ENCODE measurements around the gene MORN5.

MORN5 gene

DNA sequence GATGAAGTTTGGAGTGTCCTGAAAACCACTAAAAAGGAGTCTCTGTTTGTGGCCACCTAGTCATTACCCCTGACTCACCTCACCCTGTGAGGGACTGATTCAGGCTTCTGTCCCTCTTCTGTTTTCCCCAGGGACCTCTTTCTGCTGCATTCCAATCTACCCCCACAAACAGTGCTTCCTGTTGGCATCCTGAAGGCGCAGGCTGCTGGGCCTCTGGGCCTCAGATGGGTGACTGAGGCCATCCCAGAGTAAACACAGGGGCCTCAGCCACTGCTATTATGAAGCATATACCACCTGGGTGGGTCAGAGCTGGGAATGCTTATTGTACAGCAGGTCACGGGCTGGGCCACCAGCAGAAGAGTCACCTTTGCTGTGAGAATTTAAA, 20.0 kb downstream of the MORN5 start:
- Mint-ChIP-seq H3K36me3 (no peaks in the 10 kb centered on the region), H3K27me3 (peaks cover 37% of the 10 kb centered on the region), H3K27ac (no peak overlapping the region), H3K9me3 (no peaks in the 10 kb centered on the region), H3K4me1 (no peaks in the 10 kb centered on the region), H3K4me3 (no peak overlapping the region)
- no peak for DNase-seq
- CTCF ChIA-PET: no interaction called here

DNA sequence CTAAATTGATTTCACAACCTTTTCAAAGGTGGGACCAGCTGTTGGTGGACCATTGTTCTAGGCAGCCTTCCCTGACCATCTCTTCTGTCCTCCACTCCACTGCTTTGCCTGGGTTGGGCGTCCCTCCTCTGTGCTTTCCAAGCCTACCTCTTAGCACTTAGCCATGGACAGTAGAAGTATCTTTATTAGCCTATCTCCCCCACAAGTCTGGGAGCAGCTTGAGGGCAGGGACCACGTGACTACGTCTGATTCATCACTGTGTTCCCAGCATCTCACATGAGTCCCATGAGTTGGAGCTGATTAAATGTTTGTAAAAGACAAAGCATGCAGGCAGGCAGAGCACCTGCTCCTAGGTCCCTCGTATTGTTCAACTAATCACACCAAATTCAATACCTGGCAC, 20.9 kb downstream of the MORN5 start:
- no peaks in the 10 kb centered on the region for H3K4me1 Mint-ChIP-seq
- no peak overlapping the region for H3K4me3 Mint-ChIP-seq
- no peak for DNase-seq
- no peaks in the 10 kb centered on the region for H3K9me3 Mint-ChIP-seq
- peaks cover 37% of the 10 kb centered on the region for H3K27me3 Mint-ChIP-seq
- no peak overlapping the region for H3K27ac Mint-ChIP-seq
- H3K36me3 Mint-ChIP-seq: no peaks in the 10 kb centered on the region
- CTCF ChIA-PET: no interaction called here

- Mint-ChIP-seq H3K4me1 (no peaks in the 10 kb centered on the region), H3K36me3 (no peaks in the 10 kb centered on the region), H3K4me3 (no peak overlapping the region), H3K27me3 (peaks cover 30% of the 10 kb centered on the region), H3K9me3 (no peaks in the 10 kb centered on the region), H3K27ac (no peak overlapping the region)
- CTCF ChIA-PET: no interaction called here
- DNase-seq: no peak
These were observed 23.8 kb downstream of the MORN5 start for GRCh38 chr9:122183501-122183900.

DNA sequence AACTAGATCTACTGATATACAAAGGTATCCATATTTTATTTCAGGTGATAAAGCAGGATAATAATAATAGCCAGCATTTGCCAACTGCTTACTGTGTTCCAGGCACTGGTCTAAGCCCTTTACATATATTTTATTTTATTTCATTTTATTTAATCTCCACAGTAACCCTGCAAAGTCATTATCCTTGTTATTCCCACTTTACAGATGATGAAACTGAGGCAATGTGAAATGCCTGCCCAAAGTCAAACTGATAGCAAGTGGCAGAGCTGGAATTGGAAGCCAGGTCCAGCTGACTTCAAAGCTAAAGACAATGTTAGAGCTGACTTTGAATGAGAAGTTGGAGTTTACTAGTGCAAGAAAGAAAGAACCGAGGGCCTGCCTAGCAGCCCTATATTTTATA, 24.8 kb downstream of the MORN5 start:
- Mint-ChIP-seq H3K27me3 (peaks cover 27% of the 10 kb centered on the region), H3K27ac (no peak overlapping the region), H3K4me1 (no peaks in the 10 kb centered on the region), H3K36me3 (no peaks in the 10 kb centered on the region), H3K9me3 (no peaks in the 10 kb centered on the region), H3K4me3 (no peak overlapping the region)
- no peak for DNase-seq
- CTCF ChIA-PET: no interaction called here

DNA sequence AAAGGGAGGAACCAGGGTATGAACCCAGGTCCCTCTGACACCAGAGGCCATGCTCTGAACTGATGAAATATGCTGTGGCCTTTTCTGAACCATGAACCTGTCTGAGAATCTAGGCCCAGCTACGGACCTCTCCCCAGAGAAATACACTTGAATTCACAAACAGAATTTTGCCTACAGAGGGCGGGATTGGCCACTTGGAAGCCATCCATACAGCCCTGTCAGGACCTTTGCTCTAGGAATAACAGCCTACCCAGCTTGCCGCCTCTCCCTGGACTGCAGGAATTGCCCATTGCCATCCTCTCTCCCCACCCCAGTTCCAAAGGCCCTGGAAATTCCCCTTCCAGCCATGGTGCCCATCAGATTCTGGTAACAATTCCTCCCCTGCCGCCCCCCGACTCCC, 26.6 kb downstream of the MORN5 start:
- no peak overlapping the region for H3K4me3 Mint-ChIP-seq
- DNase-seq: no peak
- peaks cover 16% of the 10 kb centered on the region for H3K27me3 Mint-ChIP-seq
- H3K36me3 Mint-ChIP-seq: no peaks in the 10 kb centered on the region
- H3K4me1 Mint-ChIP-seq: no peaks in the 10 kb centered on the region
- CTCF ChIA-PET: interaction anchor here (0.6 to 2.0 kb wide), 2 partner anchors 61 to 266 kb away, joined by 4 to 7 read pairs; no protein-coding TSS in a partner anchor
- H3K27ac Mint-ChIP-seq: no peak overlapping the region
- H3K9me3 Mint-ChIP-seq: no peaks in the 10 kb centered on the region

DNA sequence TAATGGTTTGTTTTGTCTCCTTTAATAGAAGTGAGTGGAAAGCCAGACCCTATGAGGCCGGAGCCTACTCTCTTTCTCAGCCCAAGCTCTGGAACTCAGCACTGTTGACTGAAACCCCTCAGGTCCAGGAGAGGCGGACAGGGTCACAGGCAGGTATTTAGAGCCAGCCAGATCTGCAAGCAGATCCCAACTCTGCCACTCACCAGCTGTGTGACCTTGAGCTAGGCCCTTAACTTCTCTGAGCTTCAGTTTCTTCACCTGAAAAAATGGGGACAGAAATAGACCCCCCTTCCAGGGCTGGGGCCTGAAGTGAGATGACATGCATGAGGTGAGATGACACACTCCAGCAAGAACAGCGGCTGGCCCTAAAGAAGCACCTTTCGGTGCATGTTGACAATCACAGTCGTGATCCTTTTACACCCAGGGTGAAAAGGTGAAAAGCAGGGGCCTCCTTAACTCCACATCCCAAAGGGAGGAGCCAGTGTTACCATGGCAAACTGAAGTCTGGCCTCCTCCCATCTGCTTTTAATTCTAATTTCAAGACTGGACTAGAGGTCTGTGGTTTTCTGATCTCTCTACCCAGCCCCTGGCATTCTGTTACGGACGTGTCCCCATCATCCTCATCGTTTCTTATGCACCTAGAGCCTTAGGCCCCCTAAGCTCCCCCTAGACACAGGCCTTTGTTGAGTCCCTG, 27.2 kb downstream of the MORN5 start:
- H3K4me1 Mint-ChIP-seq: no peaks in the 10 kb centered on the region

GRCh38 chr9:122188369-122188768, 28.7 kb downstream of the MORN5 start:
- DNase-seq: no peak
- H3K4me1 Mint-ChIP-seq: no peaks in the 10 kb centered on the region
- no peak overlapping the region for H3K27ac Mint-ChIP-seq
- no peaks in the 10 kb centered on the region for H3K9me3 Mint-ChIP-seq
- CTCF ChIA-PET: no interaction called here
- peaks cover 11% of the 10 kb centered on the region for H3K27me3 Mint-ChIP-seq
- no peaks in the 10 kb centered on the region for H3K36me3 Mint-ChIP-seq
- H3K4me3 Mint-ChIP-seq: no peak overlapping the region

More for the DNA sequence above, 27.2 kb downstream of the MORN5 start:
- Mint-ChIP-seq H3K9me3 (no peaks in the 10 kb centered on the region), H3K27me3 (peaks cover 15% of the 10 kb centered on the region), H3K27ac (no peak overlapping the region), H3K4me3 (no peak overlapping the region), H3K36me3 (no peaks in the 10 kb centered on the region)
- CTCF ChIA-PET: interaction anchor here (0.6 to 2.0 kb wide), 2 partner anchors 62 to 266 kb away, joined by 4 to 7 read pairs; no protein-coding TSS in a partner anchor
- DNase-seq: no peak

- CTCF ChIA-PET: no interaction called here
- no peak overlapping the region for H3K27ac Mint-ChIP-seq
- H3K4me1 Mint-ChIP-seq: no peaks in the 10 kb centered on the region
- peaks cover 8% of the 10 kb centered on the region for H3K27me3 Mint-ChIP-seq
- H3K9me3 Mint-ChIP-seq: no peaks in the 10 kb centered on the region
- H3K4me3 Mint-ChIP-seq: no peak overlapping the region
- H3K36me3 Mint-ChIP-seq: no peaks in the 10 kb centered on the region
- peak; percentile 27 for DNase-seq
These were observed 31.1 kb downstream of the MORN5 start for GRCh38 chr9:122190597-122191381.

GRCh38 chr9:122191584-122191983, 31.9 kb downstream of the MORN5 start:
- peaks cover 5% of the 10 kb centered on the region for H3K27me3 Mint-ChIP-seq
- H3K4me1 Mint-ChIP-seq: no peaks in the 10 kb centered on the region
- H3K4me3 Mint-ChIP-seq: no peak overlapping the region
- CTCF ChIA-PET: no interaction called here
- no peak overlapping the region for H3K27ac Mint-ChIP-seq
- no peaks in the 10 kb centered on the region for H3K9me3 Mint-ChIP-seq
- DNase-seq: no peak
- H3K36me3 Mint-ChIP-seq: no peaks in the 10 kb centered on the region

DNA sequence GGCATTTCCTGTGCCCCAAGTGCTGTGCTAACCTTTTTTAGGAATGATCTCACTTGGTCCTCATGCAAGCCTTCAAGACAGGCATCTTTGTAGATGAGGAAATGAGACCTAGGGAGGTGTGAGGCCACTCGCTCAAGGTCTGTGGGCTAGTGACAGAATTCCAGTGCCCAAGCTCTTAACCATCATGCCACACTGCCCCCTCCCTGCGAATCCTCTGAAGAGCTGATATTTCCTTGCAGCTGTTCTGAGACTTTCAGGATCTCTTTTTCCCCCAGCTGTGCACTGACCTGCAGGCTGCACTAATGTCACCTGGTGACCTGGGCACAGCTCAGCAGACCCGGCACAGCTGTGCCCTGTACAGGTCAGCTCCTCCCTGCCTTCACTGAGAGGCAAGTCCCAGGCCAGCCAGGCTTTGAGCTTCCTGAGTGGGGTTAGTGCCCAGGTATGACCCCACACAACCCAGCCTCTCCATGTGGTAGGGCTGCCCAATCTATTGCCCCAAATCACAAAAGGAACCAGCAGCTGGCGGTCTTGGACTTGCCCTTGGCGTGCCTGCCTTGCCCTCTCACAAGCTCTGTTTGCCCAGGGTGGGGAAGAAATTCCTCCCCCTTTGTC, 32.7 kb downstream of the MORN5 start:
- Mint-ChIP-seq H3K9me3 (no peaks in the 10 kb centered on the region), H3K4me1 (no peaks in the 10 kb centered on the region), H3K27ac (no peak overlapping the region), H3K36me3 (no peaks in the 10 kb centered on the region), H3K27me3 (peaks cover 4% of the 10 kb centered on the region), H3K4me3 (no peak overlapping the region)
- DNase-seq: no peak
- CTCF ChIA-PET: no interaction called here

- no peak for DNase-seq
- Mint-ChIP-seq H3K4me3 (no peak overlapping the region), H3K27ac (no peak overlapping the region), H3K27me3 (peaks cover 7% of the 10 kb centered on the region), H3K9me3 (no peaks in the 10 kb centered on the region), H3K36me3 (no peaks in the 10 kb centered on the region), H3K4me1 (no peaks in the 10 kb centered on the region)
- CTCF ChIA-PET: no interaction called here
These were observed 33.3 kb downstream of the MORN5 start for GRCh38 chr9:122192914-122193525.

GRCh38 chr9:122193651-122194050, 33.9 kb downstream of the MORN5 start:
- Mint-ChIP-seq H3K36me3 (no peaks in the 10 kb centered on the region), H3K27ac (no peak overlapping the region), H3K4me1 (no peaks in the 10 kb centered on the region), H3K9me3 (no peaks in the 10 kb centered on the region), H3K27me3 (peaks cover 10% of the 10 kb centered on the region), H3K4me3 (no peak overlapping the region)
- CTCF ChIA-PET: no interaction called here
- DNase-seq: no peak

GRCh38 chr9:122195875-122196274, 36.2 kb downstream of the MORN5 start:
- Mint-ChIP-seq H3K27ac (no peak overlapping the region), H3K4me1 (no peaks in the 10 kb centered on the region), H3K9me3 (no peaks in the 10 kb centered on the region), H3K36me3 (no peaks in the 10 kb centered on the region), H3K4me3 (no peak overlapping the region), H3K27me3 (peaks cover 10% of the 10 kb centered on the region)
- CTCF ChIA-PET: no interaction called here
- no peak for DNase-seq

- Mint-ChIP-seq H3K9me3 (no peaks in the 10 kb centered on the region), H3K4me1 (no peaks in the 10 kb centered on the region), H3K4me3 (no peak overlapping the region), H3K36me3 (no peaks in the 10 kb centered on the region), H3K27ac (no peak overlapping the region), H3K27me3 (peaks cover 10% of the 10 kb centered on the region)
- CTCF ChIA-PET: no interaction called here
- no peak for DNase-seq
These were observed 37.7 kb downstream of the MORN5 start for GRCh38 chr9:122197426-122197825.

Measured in activated naive CD4-positive, alpha-beta T cell treated with anti-CD3 and anti-CD28 coated beads, Interleukin-2, amount 10 ng/mL, durations not matched to agents 7 days and 5 days (primary cell).